Loucy (cell line): Measurements from ENCODE around the gene RNLS.

Experiments
- EZH2phosphoT487 ChIP-seq: fragments of 200-600 bp; IDR thresholded peaks from 2 replicates; pipeline ENCODE4 v1.6.1; 2018; ENCODE audit warnings: antibody characterized with exemption, mild to moderate bottlenecking, moderate library complexity, borderline replicate concordance
- TF ChIP-seq, protein P1 (sequence below): fragments of 200-600 bp; sonication (generic); conservative IDR thresholded peaks from 2 replicates; pipeline ENCODE4 v1.5.1; 2014; ENCODE audit warnings: mild to moderate bottlenecking, antibody characterized with exemption, low read length

DNA sequence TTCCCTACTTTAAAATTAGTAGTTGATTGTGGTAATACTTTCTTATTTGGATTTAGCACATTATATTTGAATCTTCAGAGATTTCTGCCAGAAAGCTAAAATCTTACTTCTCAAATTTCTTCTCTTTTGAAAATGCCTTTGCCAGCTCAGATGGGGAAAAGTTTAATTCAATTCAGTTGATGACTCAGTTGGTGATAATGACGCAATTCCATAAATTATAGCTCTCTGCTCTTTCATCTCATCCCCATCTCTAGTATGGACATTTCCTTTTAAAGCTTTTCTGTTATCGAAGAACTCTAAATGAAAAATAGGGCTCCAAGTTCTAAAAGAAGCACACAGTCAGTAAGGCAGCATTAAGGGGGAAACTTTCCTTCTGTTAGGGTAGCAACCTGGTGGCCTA lies 25.5 kb downstream of the RNLS start:
- TF ChIP-seq, protein P1, sequence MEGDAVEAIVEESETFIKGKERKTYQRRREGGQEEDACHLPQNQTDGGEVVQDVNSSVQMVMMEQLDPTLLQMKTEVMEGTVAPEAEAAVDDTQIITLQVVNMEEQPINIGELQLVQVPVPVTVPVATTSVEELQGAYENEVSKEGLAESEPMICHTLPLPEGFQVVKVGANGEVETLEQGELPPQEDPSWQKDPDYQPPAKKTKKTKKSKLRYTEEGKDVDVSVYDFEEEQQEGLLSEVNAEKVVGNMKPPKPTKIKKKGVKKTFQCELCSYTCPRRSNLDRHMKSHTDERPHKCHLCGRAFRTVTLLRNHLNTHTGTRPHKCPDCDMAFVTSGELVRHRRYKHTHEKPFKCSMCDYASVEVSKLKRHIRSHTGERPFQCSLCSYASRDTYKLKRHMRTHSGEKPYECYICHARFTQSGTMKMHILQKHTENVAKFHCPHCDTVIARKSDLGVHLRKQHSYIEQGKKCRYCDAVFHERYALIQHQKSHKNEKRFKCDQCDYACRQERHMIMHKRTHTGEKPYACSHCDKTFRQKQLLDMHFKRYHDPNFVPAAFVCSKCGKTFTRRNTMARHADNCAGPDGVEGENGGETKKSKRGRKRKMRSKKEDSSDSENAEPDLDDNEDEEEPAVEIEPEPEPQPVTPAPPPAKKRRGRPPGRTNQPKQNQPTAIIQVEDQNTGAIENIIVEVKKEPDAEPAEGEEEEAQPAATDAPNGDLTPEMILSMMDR, result no peak
- TF ChIP-seq EZH2phosphoT487, result no peak
